HS-27A (cell line): Measurements from ENCODE around the gene ABCA9.
"Not testable (repeated sequence)": the region's sequence is repeated elsewhere in the genome, so short reads cannot be mapped to it uniquely, and the experiment has no call there.

ENCODE experiments used
- DNase-seq: peaks from one replicate; pipeline ENCODE4 v3.0.0-alpha.2; 2012; ENCODE audit warnings: low read depth, missing footprints

Gene ABCA9

DNA sequence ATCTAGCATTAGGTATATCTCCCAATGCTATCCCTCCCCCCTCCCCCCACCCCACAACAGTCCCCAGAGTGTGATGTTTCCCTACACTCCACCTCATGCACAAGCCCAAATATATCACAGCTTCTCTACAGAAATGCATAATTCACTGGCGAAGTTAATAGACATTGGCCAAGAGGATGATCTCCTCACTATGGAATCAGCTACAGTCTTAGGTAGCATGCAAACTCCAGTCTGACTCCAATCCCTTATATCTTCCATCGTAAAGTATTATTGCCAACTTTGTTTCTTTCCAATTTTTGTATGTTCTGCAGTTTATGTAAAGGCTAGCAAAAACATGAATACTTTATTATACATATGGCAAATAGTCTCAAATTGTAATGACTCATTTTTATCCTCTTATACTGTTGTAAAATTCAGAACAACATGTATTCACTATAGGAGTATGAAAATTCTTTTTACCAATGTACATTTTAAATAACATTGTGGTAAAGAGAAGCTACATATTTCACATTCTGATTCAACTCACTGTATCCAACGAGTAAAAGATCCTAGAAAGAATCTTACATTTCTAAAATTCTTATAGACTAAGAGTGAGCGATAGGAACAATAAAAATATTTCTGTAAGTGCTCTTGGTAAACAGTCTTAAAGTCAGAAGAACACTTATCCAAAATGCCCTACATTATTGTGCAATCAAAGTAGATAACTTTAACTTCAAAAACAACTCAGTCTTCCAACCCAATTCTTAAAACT, 106.4 kb downstream of the ABCA9 start:
- no peak for DNase-seq

DNA sequence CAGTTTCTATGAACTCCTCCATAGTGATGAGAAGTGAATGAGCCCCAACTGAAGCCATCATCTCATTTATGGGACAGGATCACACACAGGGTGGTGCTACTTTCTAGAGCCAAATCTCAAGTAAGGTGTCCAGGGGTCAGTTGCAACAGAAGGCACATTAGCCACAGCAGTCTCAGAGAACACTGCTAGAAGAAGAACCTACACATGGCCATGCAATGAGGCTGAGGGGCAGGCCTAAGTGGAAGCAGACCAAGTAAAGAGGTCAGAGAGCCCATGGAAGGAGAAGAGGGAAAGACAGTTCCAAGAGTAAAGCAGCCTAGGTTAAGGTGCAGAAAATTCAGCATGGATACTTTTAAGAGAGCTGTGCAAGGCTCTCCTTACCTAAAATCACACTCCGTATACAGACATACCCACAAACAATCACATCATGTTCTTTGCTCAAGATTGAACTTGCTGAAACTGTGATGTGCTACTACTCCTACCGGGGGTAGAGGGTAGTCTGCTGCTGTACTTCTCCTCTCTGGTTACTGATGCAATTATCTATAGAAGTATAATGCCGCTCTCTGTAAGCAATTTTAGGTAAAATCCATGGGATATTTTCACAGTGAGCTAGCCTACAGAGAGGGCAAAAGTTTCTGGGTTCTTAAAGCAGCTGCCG, 107.3 kb downstream of the ABCA9 start:
- no peak for DNase-seq

DNA sequence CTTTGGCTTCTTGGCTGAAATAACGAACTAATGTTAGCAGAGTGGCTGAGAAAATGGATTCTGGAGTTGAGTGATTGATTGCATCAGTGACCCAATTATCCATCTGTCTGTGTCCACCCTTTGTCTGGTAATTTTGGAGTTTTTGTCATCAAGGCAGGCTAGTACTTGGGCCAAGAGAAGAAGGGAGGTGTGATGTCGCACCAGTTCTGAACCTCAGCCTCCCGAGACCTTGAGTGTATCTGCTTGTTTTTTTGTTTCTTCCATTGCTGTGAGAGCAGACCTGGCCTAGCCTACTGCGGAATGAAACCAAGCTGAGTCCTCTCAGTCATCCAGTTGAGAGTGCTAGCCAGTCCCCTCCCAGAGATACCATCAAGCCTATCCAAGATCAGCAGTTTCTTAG, 110.0 kb downstream of the ABCA9 start:
- DNase-seq = no peak

DNA sequence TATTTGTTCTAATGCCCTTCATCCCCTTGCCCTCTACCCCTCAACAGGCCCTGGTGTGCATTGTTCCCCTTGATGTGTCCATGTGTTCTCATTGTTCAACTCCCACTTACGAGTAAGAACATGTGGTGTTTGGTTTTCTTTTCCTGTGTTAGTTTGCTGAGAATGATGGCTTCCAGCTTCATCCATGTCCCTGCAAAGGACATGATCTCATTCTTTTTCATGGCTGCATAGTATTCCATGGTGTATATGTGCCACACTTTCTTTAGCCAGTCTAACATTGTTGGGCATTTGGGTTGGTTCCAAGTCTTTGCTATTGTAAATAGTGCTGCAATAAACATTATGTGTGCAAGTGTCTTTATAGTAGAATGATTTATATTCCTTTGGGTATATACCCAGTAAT, 112.9 kb downstream of the ABCA9 start:
- DNase-seq = not testable (repeated sequence)

DNA sequence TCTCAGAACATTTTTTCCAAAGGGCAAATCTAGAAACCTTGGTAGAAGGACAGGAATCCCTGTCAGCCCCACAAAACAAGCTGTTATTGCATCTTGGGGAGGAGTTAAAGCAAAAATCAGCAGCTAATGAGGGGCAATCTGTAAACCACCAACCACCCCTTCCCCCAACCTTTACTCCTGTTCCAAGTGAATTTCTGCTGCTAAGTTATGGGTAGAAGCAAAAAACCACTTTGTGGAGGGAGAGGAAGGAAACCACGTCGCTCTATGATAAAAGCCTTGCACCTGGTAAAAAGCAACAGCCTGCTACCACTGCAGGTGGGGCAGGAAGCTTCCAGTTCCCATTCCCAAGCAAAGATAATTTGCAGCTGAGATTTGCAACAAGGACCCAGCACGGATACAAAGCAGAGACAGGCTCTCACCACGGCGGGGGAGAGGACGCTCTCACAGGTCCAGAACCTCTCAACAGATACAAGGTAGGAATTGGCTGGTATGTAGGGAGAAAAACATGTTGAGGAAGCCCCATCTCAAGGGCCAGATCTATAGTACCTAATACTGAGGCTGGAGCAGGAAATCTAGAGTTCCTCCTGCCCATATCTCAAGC, 116.2 kb downstream of the ABCA9 start:
- no peak for DNase-seq

DNA sequence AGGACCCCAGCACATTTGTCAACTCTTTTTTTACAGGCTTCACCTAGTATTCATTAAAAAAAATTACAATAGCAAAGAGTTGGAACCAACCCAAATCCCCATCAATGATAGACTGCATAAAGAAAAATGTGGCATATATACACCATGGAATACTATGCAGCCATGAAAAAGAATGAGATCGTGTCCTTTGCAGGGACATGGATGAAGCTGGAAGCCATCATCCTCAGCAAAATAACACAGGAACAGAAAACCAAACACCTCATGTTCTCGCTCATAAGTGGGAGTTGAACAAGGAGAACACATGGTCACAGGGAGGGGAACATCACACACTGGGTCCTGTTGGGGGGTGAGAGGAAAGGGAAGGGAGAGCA, 116.9 kb downstream of the ABCA9 start:
- not testable (repeated sequence) for DNase-seq

DNA sequence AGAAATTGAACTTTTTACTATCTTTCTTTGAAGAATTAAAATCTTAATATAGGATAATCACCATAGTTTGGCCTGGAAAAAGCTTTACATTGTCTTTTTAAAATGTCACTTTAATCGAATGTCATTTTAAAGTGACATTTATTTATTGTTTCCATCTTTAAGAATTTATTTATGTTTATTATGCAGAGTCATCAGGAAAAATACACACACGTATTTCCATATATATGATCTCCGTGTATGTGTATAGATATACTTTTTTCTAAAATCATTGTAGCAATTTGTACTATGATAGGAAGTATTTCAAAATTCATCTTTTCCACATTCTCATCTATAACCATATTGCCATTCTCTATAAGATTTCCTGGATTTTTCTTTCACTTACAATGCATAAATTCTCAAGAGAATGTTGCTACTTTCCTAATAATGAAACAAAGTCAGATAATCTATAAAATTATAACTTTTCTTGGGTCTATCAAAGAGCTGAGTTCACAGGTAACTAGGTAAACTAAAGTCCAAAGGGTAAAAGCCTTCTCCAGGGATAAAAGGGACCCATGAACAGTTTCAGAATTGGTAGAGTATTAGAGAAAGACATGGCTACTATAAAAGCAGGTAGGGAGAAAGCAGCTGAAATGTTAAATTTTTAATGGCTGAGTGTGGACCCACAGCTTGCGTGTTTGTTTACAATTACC, 117.5 kb downstream of the ABCA9 start:
- DNase-seq = no peak

DNA sequence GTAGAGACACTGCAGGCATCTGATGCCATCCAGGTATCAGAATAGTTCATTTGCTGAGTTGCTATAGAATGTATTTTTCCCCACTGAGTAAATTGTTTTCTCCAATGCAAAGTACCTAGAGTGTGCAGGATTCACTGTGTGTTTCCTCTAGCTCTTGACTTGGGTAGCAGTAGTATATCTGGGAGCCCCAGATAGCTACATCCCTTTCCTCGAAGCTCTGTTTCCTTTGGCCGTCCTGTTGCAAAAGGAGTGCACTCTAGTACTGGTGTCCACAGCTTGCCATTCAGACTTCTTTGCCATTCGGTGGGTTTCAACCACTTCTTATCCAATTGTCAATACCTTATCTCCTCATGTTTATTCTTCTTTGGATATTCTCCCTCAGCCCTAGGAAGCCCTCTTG, 118.3 kb downstream of the ABCA9 start:
- DNase-seq = no peak

DNA sequence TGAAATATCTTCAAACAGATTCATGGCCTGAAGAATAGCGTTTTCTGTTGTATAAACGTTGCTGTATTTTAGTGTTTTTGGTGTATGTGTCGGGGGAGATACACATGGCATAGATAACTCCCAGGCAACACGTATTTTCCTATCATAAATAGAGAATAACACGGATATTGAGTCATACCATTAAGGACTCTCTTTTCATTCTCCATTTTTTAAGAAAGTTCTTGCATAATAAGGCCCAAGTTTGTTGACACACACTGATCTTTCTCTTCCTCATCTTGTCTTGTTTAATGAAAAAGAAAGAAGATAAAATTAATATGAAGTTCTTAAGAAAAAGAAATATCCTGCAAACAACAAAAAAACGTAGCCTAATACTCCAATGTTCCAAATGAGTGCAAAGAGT, 119.0 kb downstream of the ABCA9 start:
- DNase-seq = no peak

DNA sequence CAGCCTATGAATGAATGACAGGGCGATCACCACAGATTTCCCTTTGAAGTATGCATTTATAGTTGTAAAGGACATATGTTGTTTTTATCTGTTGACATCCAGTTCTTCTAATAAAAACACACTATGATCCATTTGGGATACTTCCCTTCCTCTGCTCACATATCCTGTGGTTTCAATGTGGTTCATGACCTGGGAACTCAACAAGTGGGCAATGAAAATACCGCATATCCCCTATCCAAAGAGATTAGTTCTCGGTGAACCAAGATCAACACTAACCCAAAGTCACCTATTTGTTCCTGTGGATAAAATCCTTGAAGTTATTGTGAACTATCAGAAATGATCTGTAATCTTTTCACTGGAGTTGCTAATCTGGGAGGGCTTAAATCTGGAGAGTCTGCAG, 121.5 kb downstream of the ABCA9 start:
- DNase-seq = no peak

DNA sequence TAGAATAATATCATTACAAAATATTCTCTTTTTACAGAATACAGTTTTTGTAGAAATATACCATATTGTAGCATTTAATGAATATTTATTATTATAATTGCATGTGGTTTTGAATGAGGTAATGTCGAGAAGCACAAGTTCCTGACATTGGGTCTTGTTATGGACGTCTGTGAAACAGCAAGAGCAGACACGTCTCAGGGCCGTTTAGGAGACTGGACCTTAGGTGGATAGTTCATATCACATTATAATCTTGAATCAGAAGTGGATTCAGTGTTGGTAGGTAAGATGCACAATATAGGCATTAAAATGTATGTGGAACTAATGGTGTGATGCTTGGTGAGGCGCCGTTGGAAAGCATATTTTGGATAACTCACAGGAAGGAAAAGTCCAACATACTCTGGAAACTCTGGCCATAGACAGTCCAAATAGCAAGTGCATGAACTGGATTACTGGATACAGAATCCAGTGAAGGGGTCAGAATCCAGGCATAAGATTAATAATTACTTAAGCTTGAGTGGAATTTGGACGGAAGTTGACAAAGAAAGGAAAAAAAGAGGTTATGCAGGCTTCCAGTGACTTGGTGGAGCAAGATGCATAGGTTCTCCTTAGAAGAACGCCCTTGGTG, 122.7 kb downstream of the ABCA9 start:
- DNase-seq = no peak

DNA sequence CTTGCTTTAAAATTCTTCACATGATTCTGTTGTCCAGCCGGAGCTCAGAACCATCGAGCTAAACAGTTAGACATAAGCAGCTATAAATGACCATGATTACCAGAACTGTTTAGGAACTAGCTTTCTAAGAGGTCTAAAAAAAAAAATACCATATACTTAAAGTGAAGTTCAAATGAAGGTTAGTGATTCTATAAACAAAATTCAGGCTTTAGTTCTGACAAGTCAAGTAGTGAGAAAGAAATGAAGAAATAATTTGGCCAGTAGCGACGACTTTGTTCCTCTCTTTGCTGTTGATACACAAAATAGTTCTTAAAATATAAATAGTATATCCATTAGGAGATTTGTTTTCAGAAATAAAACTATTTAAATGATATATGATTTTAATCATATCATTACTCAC, 133.2 kb downstream of the ABCA9 start:
- DNase-seq = no peak

DNA sequence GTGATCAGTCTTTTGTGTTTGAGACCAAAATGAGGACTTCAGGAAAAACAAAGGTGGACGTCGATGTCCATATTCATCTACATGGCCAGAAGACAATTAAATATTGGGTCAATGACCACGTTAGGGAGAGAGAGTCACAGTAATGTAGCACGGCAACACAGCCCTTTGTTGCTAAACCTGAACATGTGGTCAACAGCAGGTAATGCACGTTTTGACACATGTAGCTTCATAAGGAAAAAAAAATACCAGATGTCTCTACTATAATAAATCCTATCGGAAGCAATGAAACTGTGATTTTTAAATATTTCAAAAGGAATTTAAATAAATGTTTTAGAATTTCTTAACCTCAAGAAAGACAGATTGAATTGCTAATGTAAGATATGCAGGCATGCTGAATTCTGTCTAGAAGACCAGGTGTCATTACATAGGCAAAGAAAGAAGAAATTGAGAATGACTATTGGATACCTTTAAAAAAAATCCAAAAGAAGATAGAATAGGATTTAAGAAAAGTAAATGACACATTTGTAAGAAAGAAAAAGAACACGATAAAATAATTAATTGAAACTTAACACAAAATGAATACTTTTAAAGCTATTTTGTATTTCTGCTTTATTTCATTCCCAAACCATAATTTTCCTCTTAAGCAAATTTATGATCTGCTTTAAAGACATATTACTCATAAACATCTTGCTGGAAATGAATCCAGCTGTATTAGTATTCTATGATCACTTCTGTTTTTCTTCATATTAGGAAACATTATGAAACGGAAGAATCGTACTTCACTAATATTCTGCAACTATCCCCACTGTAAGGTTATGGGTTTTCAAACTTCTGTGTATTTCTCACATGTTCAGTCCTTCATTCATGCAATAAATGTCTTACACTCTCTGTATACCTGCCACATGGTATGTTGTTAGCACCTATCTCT, 135.7 kb downstream of the ABCA9 start:
- DNase-seq = no peak
